Suprapubic skin (tissue), 4 donors: ENCODE results near the gene NNAT. TPM values are rescaled to one million over a fixed set of nuclear protein-coding genes. Genes with fewer than 3 reads are reported as not detected.

ENCODE experiments used
- DNase-seq, 2 donors: peaks; one replicate each; pipeline ENCODE4 v3.0.0-alpha.2; 2019; ENCODE audit warnings: low spot score in 2 of 2
- H3K27ac ChIP-seq: fragments of 200-600 bp; sonication (generic); one replicate; pipeline ENCODE4 v1.5.1; 2019
- H3K27me3 ChIP-seq: fragments of 200-600 bp; sonication (generic); one replicate; pipeline ENCODE4 v1.5.1; 2019
- H3K36me3 ChIP-seq: fragments of 200-600 bp; sonication (generic); one replicate; pipeline ENCODE4 v1.5.1; 2019
- H3K4me1 ChIP-seq: fragments of 200-600 bp; sonication (generic); one replicate; pipeline ENCODE4 v1.5.1; 2019
- H3K4me3 ChIP-seq: fragments of 200-600 bp; sonication (generic); one replicate; pipeline ENCODE4 v1.5.1; 2019; ENCODE audit warnings: mild to moderate bottlenecking
- H3K9me3 ChIP-seq: fragments of 200-600 bp; sonication (generic); one replicate; pipeline ENCODE4 v1.5.1; 2019
- CTCF ChIP-seq, 2 donors: fragments of 200-600 bp in 1 of 2; fragments of 450-650 bp in 1 of 2; sonication (generic) in 1 of 2; IDR thresholded peaks; one replicate each; pipeline ENCODE4 v1.5.1; 2016 to 2019; ENCODE audit warnings: antibody characterized with exemption in 2 of 2, mild to moderate bottlenecking in 1 of 2, moderate library complexity in 1 of 2
- EP300 ChIP-seq: sonication (generic); formaldehyde crosslinking; IDR thresholded peaks from one replicate; pipeline ENCODE4 v1.6.1; 2017; ENCODE audit warnings: antibody characterized with exemption
- POLR2A ChIP-seq, 2 donors: fragments of 450-650 bp; IDR thresholded peaks; one replicate each; pipeline ENCODE4 v1.6.1; 2017; ENCODE audit warnings: antibody characterized with exemption in 2 of 2, mild to moderate bottlenecking in 2 of 2, moderate library complexity in 2 of 2
- POLR2AphosphoS5 ChIP-seq, 3 donors: sonication (generic); formaldehyde crosslinking; IDR thresholded peaks; one replicate each; pipeline ENCODE4 v1.6.1; 2017; ENCODE audit warnings: antibody characterized with exemption in 3 of 3
- WGBS: methylation state at CpG from one replicate; pipeline ENCODE4 v1.1.5; 2018; 5-methylcytosine and 5-hydroxymethylcytosine counted together
- total RNA-seq, 4 donors: library from RNA; depleted of rRNA; stranded (reverse); fragments of >200 nt; gene quantifications; one replicate each; pipeline ENCODE4 v1.1.0, GENCODE V29; 2016

NNAT gene
- total RNA-seq, 4 donors from 2014 or later, result 3.0 to 15.2 (median 6.2) TPM

DNA sequence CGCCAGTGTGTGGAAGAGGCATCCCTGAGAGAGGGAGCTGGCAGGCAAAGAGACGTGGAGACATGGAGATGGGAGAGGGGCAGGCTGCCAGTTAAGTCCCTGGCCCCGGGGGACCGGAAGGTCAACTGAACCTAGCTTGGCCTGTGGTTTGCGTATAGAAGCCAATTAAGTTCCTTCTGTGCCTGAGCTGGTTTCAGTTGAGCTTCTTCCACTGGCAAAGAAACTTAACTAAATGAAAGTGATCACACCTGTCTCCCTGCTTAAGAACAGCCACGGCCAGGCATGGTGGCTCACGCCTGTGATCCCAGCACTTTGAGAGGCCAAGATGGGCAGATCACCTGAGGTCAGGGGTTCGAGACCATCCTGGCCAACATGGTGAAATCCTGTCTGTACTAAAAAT is 26.7 kb upstream of the NNAT start:
- no peak overlapping the region for H3K27ac ChIP-seq
- TF ChIP-seq POLR2AphosphoS5 (IDR thresholded peaks at IDR 0.05) (no peak), EP300 (no peak), CTCF (IDR thresholded peaks at IDR 0.05) (no peak), POLR2A (IDR thresholded peaks at IDR 0.05) (no peak)
- H3K9me3 ChIP-seq, result no peaks in the 10 kb centered on the region
- no peaks in the 10 kb centered on the region for H3K4me1 ChIP-seq
- H3K36me3 ChIP-seq, result no peaks in the 10 kb centered on the region
- no peaks in the 10 kb centered on the region for H3K27me3 ChIP-seq
- 66% methylated on average over 8 of the region's 8 CpGs for WGBS
- DNase-seq, result no peak
- no peak overlapping the region for H3K4me3 ChIP-seq

- 74% methylated on average over 5 of the region's 5 CpGs for WGBS
- H3K36me3 ChIP-seq, result no peaks in the 10 kb centered on the region
- no peak overlapping the region for H3K27ac ChIP-seq
- H3K4me3 ChIP-seq, result no peak overlapping the region
- H3K9me3 ChIP-seq, result no peaks in the 10 kb centered on the region
- DNase-seq, result no peak
- H3K27me3 ChIP-seq, result no peaks in the 10 kb centered on the region
- no peaks in the 10 kb centered on the region for H3K4me1 ChIP-seq
- no peak for TF ChIP-seq EP300
- no peak for TF ChIP-seq CTCF (IDR thresholded peaks at IDR 0.05)
- TF ChIP-seq POLR2A (IDR thresholded peaks at IDR 0.05), result no peak
- no peak for TF ChIP-seq POLR2AphosphoS5 (IDR thresholded peaks at IDR 0.05)
These were observed 26.3 kb upstream of the NNAT start for GRCh38 chr20:37494796-37495195.

- Histone ChIP-seq H3K27ac (no peak overlapping the region), H3K27me3 (no peaks in the 10 kb centered on the region), H3K4me1 (no peaks in the 10 kb centered on the region), H3K9me3 (no peaks in the 10 kb centered on the region), H3K36me3 (no peaks in the 10 kb centered on the region), H3K4me3 (no peak overlapping the region)
- WGBS, result 78% methylated on average over 2 of the region's 2 CpGs
- TF ChIP-seq CTCF (IDR thresholded peaks at IDR 0.05) (no peak), EP300 (no peak), POLR2A (IDR thresholded peaks at IDR 0.05) (no peak), POLR2AphosphoS5 (IDR thresholded peaks at IDR 0.05) (no peak)
- DNase-seq, result no peak
These were observed 22.9 kb upstream of the NNAT start for GRCh38 chr20:37498066-37498665.

- no peaks in the 10 kb centered on the region for H3K27me3 ChIP-seq
- DNase-seq, result peak in 1 of 2 donors; percentile 75
- H3K9me3 ChIP-seq, result no peaks in the 10 kb centered on the region
- no peaks in the 10 kb centered on the region for H3K36me3 ChIP-seq
- no peak overlapping the region for H3K4me3 ChIP-seq
- WGBS, result 96% methylated on average over 7 of the region's 7 CpGs
- TF ChIP-seq EP300 (no peak), POLR2A (IDR thresholded peaks at IDR 0.05) (no peak), POLR2AphosphoS5 (IDR thresholded peaks at IDR 0.05) (no peak), CTCF (IDR thresholded peaks at IDR 0.05) (no peak)
- H3K27ac ChIP-seq, result no peak overlapping the region
- no peaks in the 10 kb centered on the region for H3K4me1 ChIP-seq
These were observed 20.7 kb upstream of the NNAT start for GRCh38 chr20:37500311-37500710.

DNA sequence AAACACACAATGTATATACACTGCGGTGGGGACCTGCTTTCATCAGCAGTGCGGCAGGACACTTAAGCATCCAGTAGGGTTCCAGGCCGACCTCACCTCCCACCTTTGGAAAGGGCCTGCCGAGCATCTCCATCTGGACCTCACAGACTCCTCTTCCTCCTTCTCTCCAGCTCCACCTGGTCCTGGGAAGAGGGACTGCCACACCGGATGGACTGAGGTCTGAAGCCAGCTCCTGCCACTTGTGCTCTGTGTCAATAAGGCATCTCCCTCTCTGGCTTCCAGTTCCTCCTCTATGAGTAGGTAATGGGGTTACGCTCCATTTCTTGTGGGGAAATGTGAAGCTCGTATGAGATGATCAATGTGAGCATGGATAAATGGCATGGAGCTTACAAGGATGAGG is 19.1 kb upstream of the NNAT start:
- H3K9me3 ChIP-seq, result no peaks in the 10 kb centered on the region
- no peak for TF ChIP-seq EP300
- no peak for TF ChIP-seq CTCF (IDR thresholded peaks at IDR 0.05)
- TF ChIP-seq POLR2AphosphoS5 (IDR thresholded peaks at IDR 0.05), result no peak
- no peak for TF ChIP-seq POLR2A (IDR thresholded peaks at IDR 0.05)
- no peak overlapping the region for H3K4me3 ChIP-seq
- no peak for DNase-seq
- H3K27ac ChIP-seq, result no peak overlapping the region
- no peaks in the 10 kb centered on the region for H3K4me1 ChIP-seq
- H3K27me3 ChIP-seq, result no peaks in the 10 kb centered on the region
- WGBS, result 84% methylated on average over 7 of the region's 7 CpGs
- no peaks in the 10 kb centered on the region for H3K36me3 ChIP-seq
